Erythroblast (primary cell): ENCODE measurements around the gene SIN3B.

Source experiments
- DNase-seq, 2 experiments: peaks; one replicate each; lab custom pipeline; 2025; lab: John Stamatoyannopoulos, UW
- GATA1 ChIP-seq: IDR thresholded peaks from 2 replicates; pipeline ENCODE4 v1.6.1; 2011; ENCODE audit warnings: low read depth, mild to moderate bottlenecking, control low read depth, low read length, moderate library complexity
- POLR2A ChIP-seq: IDR thresholded peaks from 2 replicates; pipeline ENCODE4 v1.6.1; 2011; ENCODE audit warnings: mild to moderate bottlenecking, low read length

Gene SIN3B

GRCh38 chr19:16903347-16903746 lies 74.1 kb downstream of the SIN3B start:
- no peak for DNase-seq
- TF ChIP-seq GATA1 (no peak), POLR2A (no peak)

GRCh38 chr19:16904599-16904998 lies 75.4 kb downstream of the SIN3B start:
- DNase-seq = no peak
- TF ChIP-seq GATA1 = no peak
- TF ChIP-seq POLR2A = no peak

- DNase-seq = no peak
- TF ChIP-seq GATA1 (no peak), POLR2A (no peak)
Observed at GRCh38 chr19:16908759-16909158, 79.6 kb downstream of the SIN3B start.

GRCh38 chr19:16911046-16911445 lies 81.8 kb downstream of the SIN3B start:
- DNase-seq = no peak
- TF ChIP-seq GATA1 (no peak), POLR2A (no peak)

- no peak for DNase-seq
- TF ChIP-seq POLR2A (no peak), GATA1 (no peak)
Observed at GRCh38 chr19:16912780-16913179, 83.6 kb downstream of the SIN3B start.

GRCh38 chr19:16914421-16914820 lies 85.2 kb downstream of the SIN3B start:
- TF ChIP-seq GATA1 (no peak), POLR2A (no peak)
- DNase-seq = no peak

GRCh38 chr19:16915135-16915534 lies 85.9 kb downstream of the SIN3B start:
- DNase-seq = no peak
- TF ChIP-seq GATA1 (no peak), POLR2A (no peak)

GRCh38 chr19:16915734-16916133 lies 86.5 kb downstream of the SIN3B start:
- TF ChIP-seq POLR2A = no peak
- TF ChIP-seq GATA1 = no peak
- DNase-seq = no peak

GRCh38 chr19:16917401-16917800 lies 88.2 kb downstream of the SIN3B start:
- no peak for DNase-seq
- TF ChIP-seq GATA1 (no peak), POLR2A (no peak)

GRCh38 chr19:16919496-16919895 lies 90.3 kb downstream of the SIN3B start:
- no peak for DNase-seq
- no peak for TF ChIP-seq GATA1
- TF ChIP-seq POLR2A = no peak

- TF ChIP-seq GATA1 (no peak), POLR2A (no peak)
- peak; percentile 78 to 91 for DNase-seq
Observed at GRCh38 chr19:16920816-16921529, 91.8 kb downstream of the SIN3B start.

GRCh38 chr19:16921766-16922591 lies 92.8 kb downstream of the SIN3B start:
- no peak for TF ChIP-seq GATA1
- no peak for TF ChIP-seq POLR2A
- peak in 1 of 2 experiments; percentile 21 for DNase-seq

GRCh38 chr19:16922592-16922934 lies 93.4 kb downstream of the SIN3B start:
- no peak for DNase-seq

GRCh38 chr19:16922949-16923348 lies 93.8 kb downstream of the SIN3B start:
- no peak for DNase-seq
- TF ChIP-seq GATA1 = no peak

More at GRCh38 chr19:16922592-16922934, 93.4 kb downstream of the SIN3B start:
- no peak for TF ChIP-seq POLR2A
- TF ChIP-seq GATA1 = no peak
